NCI-H2196 treated with DMSO at 0.1 percent for 48 hours (cell line): Measurements from ENCODE around the gene INPP5D.

Experiments used
- DNase-seq: peaks from one replicate; lab custom pipeline; 2025; ENCODE audit not compliant: unreplicated experiment; lab: John Stamatoyannopoulos, UW

Gene INPP5D

DNA sequence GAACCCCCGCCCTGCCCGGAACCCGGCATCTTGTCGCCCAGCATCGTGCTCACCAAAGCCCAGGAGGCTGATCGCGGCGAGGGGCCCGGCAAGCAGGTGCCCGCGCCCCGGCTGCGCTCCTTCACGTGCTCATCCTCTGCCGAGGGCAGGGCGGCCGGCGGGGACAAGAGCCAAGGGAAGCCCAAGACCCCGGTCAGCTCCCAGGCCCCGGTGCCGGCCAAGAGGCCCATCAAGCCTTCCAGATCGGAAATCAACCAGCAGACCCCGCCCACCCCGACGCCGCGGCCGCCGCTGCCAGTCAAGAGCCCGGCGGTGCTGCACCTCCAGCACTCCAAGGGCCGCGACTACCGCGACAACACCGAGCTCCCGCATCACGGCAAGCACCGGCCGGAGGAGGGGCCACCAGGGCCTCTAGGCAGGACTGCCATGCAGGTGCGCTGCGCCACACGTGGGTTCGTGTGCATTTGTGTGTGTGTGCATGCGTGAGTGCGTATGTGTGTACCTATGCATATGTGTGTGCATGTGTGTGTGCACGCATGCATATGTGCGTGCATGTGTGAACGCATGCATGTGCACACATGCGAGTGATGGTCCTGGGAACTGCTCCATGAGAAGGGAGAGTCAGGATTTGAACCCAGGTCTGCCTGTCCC, 144.3 kb downstream of the INPP5D start:
- no peak for DNase-seq

DNA sequence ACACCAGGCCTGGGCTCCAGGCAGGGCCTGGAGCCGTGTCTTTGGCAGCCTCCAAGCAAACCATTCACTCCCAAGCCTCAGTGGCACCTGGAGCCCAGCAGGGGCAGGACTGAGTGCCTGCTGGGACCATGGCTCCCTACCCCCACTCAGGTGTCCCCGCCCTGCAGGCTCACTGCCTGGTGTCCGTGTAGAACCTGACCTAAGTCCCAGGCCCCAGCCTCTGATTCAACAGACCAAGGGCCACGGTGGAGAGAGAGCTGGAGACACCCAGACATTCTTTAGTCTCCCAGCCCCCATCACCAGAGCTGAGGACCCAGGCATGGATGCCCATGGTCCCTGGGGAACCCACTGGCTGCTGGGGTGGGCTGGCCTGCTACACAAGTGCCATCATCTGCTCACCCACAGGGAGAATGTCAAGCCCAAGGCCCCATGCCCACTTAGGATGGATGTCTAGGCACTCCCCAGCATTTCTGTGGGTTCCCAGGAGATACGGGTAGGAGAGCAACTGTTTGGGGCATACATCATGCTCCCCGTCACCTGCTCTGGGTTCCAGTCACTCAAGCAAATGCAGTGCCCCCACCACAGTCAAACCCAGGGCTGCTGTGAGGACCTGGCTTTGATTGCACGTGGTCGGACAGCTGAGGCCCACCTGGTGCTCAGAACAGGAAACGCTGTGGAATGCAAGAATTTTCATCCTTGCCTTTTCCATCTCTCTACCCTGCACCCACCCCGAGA, 148.4 kb downstream of the INPP5D start:
- DNase-seq = no peak

DNA sequence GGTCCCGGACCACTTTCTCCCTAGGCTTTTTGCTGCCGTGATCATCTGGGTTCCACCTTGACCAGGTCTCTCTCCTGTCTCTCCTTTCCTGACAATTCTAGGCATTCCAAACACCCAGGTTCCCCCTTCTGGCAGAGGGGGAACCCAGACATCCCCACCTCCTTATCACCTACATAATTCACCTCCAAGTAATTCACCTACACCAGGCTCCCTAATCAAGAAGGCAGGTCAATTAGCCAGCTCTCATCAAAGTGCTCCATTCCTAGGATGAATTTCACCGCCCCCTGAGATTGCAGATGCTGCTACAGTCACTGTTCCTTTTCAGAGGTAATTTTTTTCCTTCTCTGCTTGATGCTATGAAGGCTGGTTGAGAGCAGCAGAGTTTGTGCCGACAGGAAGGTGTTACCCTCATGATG, 149.0 kb downstream of the INPP5D start:
- no peak for DNase-seq

DNA sequence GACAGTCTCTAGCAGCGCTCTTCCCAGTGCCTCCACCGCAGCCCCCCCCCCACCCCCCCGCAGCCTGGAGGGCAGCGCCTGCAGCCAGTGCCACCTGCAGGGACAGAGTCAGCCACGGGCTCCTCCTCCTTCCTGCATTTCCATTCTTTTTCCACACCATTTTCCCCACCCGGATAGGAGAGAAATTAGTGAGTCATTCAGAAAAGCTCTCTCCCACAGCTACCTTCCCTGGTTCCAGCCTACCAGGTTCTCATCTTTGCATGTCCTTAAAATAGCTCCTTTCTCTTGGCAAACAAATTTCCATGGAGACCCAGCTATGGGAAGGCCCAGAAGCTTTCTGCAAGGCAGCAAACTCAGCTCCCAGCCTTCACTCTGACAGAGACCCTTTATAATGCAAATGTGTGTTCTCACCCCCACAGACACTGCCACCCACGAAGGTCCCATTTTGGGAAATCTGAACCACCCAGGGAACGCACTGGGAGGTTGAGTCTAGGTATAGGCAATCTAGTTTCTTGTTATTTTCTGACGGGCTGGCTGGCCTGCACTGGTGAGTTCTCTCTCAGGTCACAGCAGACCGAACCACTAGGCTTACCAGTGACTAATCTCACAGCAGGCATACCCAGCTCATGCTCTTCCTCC, 149.5 kb downstream of the INPP5D start:
- DNase-seq = no peak

DNA sequence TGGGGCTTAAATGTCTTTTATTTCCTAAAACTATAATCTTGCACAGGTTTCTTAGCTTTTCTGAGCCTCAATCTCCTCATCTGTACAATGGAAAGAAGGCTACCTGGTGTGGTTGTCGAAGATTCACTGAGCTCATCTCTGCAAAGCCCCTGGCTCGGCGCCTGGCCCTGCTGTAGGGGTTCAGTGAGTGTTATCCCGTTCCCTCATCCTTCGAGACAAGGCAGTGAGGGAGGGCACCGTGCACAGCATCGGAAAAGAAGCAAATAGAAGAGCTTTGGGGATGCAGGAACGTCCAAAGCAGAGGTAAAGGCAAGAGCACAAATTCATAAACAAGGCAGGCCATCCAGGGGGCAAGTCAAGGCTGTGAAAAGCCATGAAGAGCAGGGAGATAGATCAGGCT, 150.1 kb downstream of the INPP5D start:
- DNase-seq = no peak

DNA sequence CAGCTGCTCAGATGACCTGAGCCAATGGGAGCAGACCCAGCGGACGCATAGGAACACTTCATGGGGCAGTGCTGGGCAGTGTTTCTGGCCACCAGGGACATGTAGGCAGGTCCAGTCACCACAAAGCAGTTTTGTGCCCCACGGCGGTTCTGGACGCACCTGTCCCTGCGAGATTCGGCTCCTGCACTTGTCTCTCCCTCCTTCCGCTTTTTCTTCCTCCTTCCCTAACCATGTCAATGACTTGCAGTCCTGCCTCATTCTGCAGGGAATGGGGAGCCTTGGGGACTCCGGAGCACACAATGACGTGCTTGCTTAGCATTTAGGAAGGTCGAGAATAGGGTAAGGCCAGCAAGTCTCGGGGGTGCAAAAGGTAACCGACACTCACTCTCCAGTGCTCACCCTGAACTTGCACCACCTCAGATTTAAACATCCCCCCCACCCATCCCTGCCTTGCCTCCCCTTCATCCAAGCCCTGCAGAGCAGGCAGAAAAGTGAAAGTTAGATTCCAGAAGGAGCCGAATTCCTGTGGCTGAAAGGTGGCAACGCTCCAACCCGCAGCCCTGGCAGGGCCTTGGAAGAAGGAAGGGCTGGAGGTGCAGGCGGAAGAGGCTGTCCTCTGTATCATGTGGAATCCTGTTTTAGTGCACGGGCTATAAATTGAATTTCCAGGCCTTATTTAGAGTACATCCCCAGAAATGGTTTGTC, 150.9 kb downstream of the INPP5D start:
- no peak for DNase-seq

DNA sequence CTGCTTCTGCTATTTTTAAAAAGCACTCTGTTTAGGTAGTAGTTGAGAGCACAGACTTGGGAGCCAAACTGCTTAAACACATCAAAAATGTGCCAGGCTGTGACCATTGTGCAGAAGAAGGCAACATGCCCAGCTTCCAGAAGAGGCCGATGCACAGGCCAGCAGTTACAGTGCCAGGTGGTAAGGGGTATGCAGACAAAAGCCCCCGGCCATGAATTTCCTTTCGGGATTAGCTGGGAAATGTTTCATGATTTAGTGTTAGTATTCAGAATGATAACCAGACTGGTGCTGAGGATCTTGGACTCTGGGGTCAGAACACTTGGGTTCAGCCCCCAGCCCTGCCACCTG, 151.4 kb downstream of the INPP5D start:
- DNase-seq = no peak

DNA sequence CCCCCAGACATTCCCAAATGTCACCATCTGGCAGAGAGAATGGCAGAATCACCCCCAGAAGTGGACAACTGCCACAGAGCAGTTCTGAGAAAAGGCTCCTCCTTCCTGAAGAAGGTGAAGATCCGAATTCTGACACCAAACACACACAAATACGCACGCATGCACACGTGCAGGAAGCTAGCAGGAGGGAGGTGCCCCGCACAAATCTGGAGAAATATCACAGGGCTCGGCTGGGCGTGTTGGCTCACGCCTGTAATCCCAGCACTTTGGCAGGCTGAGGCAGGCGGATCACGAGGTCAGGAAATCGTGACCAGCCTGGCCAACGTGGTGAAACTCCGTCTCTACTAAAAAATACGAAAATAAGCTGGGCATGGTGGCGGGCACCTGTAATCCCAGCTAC, 152.9 kb downstream of the INPP5D start:
- DNase-seq = no peak

DNA sequence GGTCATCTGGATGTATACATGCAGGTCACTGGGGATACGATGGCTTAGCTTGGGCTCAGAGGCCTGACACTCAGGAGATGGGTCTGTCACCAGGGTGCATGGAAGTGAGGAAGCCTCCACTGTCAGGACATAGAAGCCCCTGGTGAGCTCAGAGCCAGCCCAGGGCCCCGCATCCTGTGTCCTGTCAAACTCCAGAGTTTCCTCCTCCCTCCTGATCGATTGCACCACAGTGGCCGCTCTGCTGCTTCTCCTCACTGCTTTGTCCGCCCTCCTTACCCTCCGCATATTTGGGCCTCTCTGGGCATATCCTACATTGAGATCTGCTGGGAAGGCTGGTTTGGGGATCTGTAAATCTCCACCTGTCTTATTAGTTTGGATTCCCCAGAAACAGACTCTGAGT, 153.8 kb downstream of the INPP5D start:
- no peak for DNase-seq

DNA sequence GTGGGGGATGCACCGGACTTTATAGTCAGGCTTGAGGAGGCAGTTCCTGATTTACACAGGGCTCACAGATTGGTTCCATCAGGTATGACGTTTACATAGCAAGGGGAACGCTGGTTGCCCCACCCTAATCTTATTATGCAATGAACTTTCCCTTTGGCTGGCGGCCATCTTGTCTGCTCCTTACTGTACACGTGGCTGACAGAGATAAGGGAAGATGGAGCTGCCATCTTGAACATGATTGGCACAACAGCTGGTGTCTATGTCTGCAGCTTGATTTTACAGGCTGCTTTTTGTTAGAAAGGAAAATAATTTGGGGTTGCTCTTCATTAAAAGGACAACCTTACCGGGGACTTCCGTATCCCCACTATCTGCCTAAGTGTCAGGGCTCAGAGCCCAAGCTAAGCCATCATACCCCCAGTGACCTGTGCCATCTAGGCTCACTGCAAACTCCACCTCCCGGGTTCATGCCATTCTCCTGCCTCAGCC, 157.8 kb downstream of the INPP5D start:
- no peak for DNase-seq

DNA sequence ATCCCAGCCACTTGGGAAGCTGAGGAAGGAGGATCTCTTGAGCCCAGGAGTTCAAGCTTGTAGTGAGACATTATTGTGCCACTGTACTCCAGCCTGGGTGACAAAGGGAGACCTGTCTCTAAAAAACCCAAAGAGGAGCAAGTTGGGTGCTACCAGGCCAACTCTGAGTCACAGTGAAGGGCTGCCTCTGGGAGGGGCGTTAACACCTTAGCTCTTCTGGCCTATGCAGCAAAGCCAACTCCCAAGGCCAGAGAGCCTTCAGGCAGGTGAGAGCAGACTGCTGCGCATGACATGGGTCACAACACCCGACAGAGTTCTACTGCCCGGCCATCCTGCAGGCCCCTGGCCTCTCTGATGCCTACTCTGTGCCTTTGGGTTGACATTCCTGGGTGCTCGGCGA, 158.7 kb downstream of the INPP5D start:
- no peak for DNase-seq

DNA sequence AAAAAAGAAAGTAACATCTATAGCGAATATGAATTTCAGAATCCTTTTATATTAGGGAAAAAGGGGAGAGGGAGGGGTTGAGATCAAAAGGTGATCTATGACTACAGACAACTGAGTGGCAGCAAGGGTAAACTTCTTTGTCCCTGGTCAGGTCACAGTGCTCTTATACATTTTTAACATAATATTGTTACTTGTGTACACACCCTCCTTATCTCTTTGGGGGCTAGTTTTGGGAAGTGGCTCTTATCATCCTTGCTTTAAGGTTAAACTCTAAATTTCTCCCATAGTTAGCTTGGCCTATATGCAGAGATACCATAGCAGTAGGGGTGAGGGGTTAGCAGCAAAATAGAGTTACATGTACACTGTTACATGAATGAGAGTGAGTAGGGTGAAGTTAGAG, 159.7 kb downstream of the INPP5D start:
- no peak for DNase-seq

DNA sequence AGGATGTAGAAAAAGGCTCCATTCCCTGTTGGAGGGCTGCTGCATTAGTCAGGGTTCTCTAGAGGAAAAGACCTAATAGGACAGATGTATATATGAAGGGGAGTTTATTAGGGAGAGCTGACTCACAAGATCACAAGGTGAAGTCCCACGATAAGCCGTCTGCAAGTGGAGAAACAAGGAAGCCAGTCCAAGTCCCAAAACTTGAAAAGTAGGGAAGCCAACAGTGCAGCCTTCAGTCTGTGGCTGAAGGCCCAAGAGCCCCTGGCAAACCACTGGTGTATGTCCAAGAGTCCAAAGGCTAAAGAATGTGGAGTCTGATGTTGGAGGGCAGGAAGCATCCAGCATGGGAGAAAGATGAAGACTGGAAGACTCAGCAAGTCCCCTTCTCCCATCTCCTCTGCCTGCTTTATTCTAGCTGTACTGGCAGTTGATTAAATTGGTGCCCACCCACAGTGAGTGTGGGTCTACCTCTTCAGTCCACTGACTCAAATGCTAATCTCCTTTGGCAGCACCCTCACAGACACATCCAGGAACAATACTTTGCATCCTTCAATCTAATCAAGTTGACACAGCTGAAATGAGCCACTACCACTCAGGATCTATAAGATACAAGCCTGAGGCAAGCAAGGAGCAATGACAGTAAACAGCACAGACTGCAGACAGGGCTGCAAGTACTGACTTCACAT, 161.4 kb downstream of the INPP5D start:
- DNase-seq = no peak

DNA sequence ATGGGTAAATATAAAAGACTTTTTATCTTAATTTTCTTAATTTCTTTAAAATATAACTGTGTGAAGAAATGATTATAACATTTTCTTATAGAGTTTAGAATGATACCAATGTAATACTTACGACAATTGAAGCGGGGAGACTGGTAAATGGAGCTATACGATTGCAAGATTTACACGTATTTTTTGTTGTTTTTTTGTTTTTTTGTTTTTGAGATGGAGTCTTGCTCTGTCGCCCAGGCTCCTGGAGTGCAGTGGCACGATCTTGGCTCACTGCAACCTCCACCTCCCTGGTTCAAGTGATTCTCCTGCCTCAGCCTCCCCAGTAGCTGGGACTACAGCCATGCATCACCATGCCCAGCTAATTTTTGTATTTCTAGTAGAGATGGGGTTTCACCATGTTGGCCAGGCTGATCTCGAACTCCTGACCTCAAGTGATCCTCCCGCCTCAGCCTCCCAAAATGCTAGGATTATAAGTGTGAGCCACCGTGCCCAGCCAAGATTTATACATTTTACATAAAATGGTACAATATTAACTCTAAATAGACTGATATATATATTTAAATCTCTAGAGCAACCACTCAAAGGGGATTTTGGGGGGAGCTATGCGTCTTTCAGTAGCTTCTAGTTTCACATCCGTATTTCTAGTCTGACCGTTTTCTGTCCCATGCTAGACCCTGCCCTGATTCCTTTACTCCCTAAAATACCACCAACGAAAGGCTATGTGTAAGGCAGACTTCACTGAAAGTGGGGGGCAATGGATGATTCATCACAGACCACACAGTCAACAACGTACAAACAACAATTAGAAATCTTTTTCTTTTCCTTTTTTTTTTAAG, 163.1 kb downstream of the INPP5D start:
- DNase-seq = no peak

DNA sequence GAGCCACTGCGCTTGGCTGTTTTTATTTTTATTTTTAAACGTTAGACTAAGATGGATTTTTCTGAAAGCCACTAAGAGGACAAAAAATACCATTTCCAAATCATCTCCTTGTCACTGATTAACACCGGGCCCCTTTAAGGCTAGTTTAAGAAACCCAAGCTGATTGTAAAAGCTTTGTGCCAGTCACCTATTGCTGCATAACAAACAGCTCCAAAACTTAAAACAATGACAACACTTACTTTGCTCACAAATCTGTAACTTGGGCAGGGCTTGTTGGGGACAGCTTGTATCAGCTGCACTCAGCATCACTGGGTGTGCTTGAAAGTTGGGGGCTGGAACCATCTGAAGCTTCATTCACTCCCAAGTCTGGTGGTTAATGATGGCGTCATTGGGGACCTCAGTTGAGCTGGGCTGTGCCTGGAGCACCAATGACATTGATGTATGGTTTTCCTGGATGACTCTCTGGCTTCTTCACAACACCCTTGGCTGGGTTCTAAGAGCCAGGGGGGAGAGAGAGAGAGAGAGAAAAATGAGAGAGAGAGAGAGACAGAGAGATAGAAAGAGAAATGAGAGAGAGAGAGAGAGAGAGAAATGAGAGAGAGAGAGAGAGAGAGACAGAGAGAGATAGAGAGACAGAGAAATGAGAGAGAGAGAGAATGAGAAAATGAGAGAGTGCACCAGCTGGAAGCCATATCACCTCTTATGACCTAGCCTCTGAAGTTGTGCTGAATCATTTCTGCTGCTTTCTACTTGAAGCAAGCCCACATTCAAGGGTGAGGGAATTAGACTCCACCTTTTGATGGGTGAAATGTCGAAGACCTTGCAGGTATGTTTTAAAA, 165.3 kb downstream of the INPP5D start:
- DNase-seq = no peak

DNA sequence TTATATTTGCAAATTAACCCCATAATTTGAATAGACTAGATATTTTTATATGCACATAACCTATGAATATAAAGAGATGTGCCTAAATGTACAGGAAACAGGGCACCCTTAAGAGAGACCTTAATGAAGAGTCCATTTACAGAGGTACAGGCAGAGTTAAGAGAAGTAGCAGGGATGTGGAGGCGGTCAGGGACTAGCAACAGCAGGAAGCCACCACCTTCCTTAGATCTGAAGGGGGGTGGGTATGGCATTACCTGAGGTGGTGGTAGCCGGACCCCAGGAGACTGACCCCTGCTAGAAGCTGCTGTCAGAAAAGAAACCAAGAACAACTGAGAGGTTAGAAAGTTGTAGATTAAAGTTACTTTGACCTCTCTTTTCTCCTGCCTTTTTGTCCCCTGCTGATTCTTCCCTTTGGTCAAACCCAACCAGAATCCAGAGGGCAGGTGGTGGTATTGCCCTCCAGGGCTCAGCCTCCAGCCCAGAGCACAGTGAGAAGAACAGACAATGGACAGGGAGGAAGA, 166.4 kb downstream of the INPP5D start:
- no peak for DNase-seq

DNA sequence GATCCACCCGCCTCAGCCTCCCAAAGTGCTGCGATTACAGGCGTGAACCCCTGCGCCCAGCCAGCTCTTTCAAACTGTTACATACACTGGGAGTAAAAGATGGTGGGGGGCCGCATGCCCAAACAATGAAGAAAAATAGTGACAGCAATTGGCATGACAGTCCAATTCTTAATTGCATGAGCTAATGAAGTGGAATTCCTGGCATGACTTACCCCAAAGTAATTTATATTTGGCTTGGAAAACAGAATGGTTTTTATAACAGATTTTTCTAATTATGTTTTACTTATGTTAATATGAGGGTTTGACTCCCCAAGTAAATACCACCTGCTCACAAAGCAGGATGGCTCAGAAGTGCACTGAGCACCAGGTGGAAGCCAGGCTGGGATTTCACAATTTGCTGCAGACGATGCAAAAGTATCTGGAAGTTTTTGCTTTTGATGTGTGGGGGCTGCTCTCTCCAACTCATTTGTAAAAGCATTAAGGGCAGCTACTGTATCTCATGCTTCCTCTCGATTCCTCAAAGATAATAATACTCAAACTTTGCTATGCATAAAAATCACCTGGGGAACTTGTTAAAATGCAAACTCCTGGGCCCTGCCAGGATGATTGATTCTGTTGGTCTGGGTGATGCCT, 167.3 kb downstream of the INPP5D start:
- no peak for DNase-seq

DNA sequence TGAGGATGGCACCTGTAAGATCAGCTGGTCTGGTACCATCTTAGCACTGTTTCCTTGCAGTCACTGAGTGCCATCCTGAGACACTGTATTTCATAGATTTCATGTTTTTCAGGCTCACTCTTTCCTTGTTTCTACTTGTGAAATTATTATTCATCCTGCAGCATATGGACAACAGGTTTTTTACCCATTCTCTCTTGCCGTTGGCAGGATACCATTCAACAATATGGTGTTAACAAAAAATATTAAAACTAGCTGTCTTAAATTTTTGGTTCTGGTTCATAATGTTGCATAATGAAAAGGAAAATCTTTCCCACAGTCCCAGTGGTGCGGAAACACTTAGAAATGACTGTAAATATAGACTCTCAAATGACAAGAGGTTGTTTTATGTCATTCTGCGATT, 168.2 kb downstream of the INPP5D start:
- DNase-seq = no peak
